Cerebellar nuclear complex (tissue), 1 donor: ENCODE results near the gene FBRSL1.

Experiments used
- DNase-seq, 2 experiments: peaks; one replicate each; lab custom pipeline; 2025; lab: John Stamatoyannopoulos, UW

Gene FBRSL1

DNA sequence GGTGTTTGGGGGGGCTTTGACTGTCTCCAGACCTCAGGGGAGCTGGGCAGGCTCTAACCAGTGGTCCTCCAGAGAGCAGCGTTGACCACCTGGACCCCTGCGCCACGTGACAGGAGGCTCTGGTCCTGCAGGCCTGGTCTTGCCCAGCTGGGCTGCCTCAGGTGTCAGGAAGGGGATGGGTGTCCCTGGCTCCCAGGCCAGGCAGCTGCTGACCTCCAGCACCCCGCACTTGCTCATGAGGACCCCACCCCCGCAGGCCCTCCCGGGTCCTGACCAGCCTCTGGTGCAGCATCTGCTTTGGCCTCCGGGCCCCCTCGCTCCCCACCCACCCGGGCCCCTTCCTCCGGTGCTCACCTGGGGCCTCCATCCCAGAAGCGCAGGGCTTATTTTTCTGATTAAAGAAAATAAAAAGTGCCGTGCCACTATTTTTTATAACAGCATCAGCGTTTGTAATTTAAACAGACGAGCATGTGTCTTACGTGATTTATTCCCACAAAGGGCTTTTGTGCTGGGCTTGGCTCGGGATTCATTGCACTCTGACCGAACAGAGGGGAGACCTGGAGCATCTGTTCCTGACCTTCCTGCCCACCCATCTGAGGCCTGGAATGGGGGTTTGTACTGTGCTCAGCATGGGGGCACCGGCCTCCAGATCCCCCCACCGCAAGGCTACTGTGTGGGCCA lies 21.7 kb downstream of the FBRSL1 start:
- no peak for DNase-seq

GRCh38 chr12:132512197-132513069 lies 22.5 kb downstream of the FBRSL1 start:
- no peak for DNase-seq

DNA sequence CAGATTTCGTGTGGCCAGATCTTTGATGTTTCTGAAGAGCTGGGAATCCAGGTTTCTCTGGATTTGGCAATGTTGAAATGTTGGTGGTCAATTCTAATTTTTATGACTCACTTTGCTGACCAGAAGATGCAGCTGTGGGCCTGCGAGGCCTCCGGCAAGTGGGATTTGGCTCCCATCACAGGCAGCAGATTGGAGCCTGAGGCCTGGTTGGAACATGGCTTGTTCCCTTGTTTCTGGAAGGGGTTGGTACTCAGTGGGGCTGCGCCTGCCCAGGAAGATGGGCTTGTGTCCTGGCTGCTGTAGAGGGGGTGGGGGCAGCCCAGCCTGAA lies 23.1 kb downstream of the FBRSL1 start:
- no peak for DNase-seq

DNA sequence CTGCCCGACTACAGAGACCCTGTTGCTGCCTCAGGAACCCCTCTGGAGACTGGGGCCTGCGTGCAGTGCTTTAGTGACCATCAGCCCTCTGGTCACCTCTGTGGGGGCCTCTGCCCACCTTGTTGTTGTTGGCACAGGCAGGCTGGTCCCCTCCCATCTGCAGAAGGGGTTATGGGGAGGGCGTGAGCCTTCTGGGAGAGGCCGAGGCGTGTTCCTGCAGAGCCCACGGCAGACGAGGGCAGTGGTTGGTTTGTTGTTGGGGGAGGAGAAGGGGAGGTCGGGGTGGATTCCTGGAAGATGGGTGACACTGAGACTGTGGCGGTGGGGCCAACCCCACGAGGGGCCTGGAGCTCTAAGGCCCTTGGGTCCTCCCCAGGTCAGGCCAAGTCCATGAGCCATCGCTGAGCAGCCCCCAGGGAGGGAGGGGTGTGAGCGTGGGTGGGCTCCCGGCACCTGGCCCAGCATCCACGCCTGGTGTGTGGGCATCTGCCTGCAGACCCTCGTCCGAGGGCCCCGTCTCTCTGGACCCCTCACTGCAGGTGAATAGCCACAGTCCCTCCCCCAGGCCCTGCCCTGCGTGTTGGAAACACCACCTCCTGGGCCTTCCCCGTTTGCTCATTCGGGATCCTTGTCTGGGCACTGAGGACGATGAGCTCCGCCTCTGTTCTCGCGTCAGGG lies 23.6 kb downstream of the FBRSL1 start:
- DNase-seq: no peak

DNA sequence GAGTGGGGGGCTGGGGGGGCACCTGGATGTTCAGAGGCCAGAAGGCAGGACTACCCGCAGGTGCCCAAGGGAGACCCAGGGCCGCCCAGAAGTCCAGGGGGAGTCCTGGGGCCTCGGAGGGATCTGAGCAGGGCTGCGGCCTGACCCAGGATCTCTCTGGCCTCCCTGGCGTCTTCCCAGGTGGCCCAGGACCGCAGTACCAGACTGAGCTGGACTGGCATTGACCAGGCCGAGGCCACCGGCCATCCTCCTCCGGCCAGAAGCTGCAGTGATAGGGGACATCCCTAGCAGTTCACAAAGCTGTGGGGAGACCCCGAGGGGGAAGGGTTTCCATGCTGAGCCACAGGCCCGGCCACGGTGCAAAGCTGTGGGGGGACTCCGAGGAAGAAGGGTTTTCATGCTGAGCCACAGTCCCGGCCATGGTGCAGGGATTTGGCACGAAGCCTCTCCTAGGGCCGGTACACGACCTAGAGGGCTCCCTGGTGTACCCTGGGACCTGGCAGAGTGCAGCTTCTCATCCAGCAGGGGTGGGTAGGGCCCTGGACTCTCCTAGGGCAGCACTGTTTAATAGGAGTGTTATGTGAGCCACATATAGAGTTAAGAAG lies 24.4 kb downstream of the FBRSL1 start:
- no peak for DNase-seq

DNA sequence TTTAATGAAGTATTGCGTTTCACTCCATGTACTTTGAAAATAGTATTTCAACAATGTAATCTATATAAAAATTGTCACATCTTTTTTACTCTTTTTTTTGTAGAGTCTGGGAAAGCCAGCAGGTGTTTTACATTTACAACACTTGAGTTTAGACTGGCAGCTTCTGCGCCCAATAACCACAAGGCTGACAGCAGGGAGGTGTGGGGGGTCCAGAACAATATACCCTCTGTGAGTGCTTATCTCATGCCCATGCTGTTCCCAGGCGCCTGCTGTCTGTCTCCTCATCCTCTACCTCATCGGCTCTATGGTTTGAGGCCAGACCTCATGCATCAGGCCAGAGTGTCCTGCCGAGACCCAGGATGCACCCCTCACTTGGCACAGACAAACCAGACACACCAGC lies 24.9 kb downstream of the FBRSL1 start:
- no peak for DNase-seq

DNA sequence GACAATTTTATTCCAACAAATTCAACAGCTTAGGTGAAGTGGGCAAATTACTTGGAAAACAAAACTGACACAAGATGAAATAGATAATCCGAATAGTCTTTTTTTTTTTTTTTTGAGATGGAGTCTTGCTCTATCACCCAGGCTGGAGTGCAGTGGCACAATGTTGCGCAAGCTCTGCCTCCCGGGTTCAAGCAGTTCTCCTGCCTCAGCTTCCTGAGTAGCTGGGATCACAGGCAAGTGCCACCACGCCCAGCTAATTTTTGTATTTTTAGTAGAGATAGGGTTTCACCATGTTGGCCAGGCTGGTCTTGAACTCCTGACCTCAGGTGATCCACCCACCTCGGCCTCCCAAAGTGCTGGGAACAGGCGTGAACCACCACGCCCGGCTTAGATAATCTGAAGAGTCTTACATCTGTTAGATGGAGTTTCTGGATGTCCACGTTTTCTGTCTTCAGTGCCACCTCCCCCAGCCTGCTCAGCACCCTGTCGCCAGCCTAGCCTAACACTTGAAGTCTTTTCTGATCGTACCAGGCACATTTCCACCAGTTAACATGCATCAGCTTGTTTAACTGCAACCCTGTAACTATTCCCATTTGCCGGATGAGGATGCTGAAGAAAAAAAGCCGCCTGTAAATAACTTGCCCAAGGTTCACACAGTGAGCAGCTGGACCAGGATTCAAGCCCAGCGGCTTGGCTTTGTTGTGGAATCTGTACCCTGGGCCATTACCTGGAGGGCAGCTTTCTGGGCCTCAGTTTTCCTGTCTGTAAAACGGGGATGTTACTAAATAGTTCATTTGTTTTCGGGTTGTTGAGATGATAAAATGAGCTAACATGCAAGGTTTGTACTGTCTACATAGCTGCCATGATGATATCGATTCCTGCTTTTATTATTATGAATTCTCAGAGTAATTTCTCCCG lies 26.4 kb downstream of the FBRSL1 start:
- no peak for DNase-seq

DNA sequence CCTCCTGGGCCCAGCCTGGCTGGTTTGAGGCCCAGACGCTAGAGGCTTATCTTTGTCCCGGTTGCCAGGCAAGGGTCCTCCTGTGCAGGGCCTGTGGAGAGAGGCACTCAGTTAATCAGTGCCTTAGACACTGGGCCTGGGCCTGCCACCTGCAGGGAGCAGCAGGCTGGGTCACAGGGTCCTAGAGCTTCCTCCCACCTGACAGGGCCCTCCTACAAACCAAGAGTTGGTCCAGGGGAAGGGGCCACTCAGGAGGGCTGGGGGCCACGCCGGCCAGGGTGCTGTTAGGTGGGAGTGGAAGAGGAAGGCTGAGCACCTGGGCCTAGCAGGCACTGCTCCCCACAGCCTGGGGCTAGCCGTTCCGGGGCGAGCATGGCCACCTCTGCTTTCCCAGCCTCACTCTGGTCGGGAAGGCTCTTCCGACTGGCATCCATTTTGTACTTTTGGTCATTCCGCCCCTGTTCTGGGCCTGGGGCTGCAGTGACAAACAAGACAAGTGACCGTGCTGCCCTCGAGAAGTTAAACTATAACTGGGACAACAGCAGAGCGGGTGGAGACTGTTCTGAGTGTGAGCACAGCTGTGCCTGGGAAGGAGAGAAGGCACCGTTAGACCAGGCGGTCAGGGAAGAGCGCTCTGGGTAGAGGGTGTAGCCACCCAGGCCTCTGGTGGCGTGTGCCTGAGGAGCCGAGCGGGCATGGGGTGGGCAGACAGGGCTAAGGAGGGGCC lies 27.2 kb downstream of the FBRSL1 start:
- no peak for DNase-seq

GRCh38 chr12:132517740-132518100 lies 27.8 kb downstream of the FBRSL1 start:
- DNase-seq: no peak

- no peak for DNase-seq
These were observed 28.5 kb downstream of the FBRSL1 start for GRCh38 chr12:132518354-132518992.

GRCh38 chr12:132520421-132521199 lies 30.7 kb downstream of the FBRSL1 start:
- no peak for DNase-seq

DNA sequence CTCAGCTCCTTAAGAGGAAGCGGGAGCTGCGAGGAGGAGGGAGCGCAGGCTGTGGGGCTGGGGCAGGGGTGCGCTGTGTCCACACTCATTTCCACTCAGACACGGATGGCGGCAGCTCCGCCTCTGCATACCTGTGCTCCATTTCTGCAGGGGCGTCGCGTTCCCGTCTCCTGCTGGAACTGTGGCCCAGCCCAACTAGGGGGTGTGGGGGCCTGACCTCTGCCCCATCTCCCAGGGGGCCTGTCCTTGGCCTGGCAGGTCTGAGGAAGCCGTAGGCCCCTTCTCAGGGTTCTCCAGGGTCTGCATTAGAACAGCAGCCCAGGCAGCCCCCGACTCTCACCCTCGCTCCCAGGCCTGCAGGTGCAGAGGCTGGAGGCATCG lies 31.2 kb downstream of the FBRSL1 start:
- DNase-seq: no peak

- DNase-seq: no peak
These were observed 31.9 kb downstream of the FBRSL1 start for GRCh38 chr12:132521712-132522292.

GRCh38 chr12:132522592-132523380 lies 32.8 kb downstream of the FBRSL1 start:
- DNase-seq: no peak

- DNase-seq: peak in 1 of 2 experiments; percentile 20
These were observed 33.8 kb downstream of the FBRSL1 start for GRCh38 chr12:132523576-132524331.

GRCh38 chr12:132524405-132524804 lies 34.5 kb downstream of the FBRSL1 start:
- no peak for DNase-seq

- DNase-seq: no peak
These were observed 35.3 kb downstream of the FBRSL1 start for GRCh38 chr12:132525011-132525832.
